Measurements from ENCODE around the gene CST9L.

The CST9L gene

GRCh38 chr20:23546435-23547144, 21.7 kb downstream of the CST9L start:
- DNase-seq (ENCODE audit: low read depth) = no peak

GRCh38 chr20:23544133-23544532, 24.2 kb downstream of the CST9L start:
- DNase-seq (ENCODE audit: low read depth) = no peak

GRCh38 chr20:23542801-23543200, 25.5 kb downstream of the CST9L start:
- no peak for DNase-seq (ENCODE audit: low read depth)

DNA sequence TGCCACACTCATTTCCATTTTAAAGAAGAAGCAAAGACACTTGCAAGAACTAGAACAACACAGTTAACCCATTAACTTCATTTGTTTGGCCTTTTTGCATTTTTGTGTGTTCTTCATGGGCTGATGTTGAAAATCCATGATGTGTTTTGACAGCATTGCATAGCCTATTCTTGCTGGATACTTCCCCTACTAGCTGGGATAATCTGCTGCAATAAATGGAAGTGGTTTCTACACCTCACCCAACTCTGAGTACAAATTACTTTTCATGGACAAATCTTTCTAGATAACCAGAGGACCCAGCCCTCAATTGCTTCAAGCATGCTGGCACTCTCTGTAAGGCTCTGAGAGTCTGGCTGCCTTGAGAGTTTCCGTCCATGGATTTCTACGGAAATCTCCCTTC, 26.5 kb downstream of the CST9L start:
- no peak for DNase-seq (ENCODE audit: low read depth)

DNA sequence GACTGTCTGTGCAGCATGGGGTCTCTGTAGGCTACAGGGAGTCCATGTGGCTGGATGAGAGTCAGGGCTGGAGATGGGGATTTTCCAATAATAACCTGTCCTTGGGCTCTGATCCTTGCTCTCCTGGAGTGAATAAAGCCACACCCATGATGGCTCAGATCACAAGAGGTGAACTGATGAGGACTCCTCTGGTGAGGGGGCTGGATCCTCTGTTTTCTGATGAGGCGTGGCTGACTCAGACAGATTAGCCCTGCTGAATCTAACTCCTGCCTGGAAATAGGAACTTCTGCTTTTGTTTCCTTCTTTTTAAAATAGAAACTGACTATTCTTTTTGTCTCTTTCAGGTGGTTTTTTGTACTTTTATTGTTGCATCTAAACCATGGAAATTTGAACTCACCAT, 27.0 kb downstream of the CST9L start:
- no peak for DNase-seq (ENCODE audit: low read depth)

- DNase-seq (ENCODE audit: low read depth) = no peak
Observed at GRCh38 chr20:23540624-23541023, 27.7 kb downstream of the CST9L start.

GRCh38 chr20:23537030-23537429, 31.3 kb downstream of the CST9L start:
- no peak for DNase-seq (ENCODE audit: low read depth)

GRCh38 chr20:23536328-23536974, 31.8 kb downstream of the CST9L start:
- no peak for DNase-seq (ENCODE audit: low read depth)

DNA sequence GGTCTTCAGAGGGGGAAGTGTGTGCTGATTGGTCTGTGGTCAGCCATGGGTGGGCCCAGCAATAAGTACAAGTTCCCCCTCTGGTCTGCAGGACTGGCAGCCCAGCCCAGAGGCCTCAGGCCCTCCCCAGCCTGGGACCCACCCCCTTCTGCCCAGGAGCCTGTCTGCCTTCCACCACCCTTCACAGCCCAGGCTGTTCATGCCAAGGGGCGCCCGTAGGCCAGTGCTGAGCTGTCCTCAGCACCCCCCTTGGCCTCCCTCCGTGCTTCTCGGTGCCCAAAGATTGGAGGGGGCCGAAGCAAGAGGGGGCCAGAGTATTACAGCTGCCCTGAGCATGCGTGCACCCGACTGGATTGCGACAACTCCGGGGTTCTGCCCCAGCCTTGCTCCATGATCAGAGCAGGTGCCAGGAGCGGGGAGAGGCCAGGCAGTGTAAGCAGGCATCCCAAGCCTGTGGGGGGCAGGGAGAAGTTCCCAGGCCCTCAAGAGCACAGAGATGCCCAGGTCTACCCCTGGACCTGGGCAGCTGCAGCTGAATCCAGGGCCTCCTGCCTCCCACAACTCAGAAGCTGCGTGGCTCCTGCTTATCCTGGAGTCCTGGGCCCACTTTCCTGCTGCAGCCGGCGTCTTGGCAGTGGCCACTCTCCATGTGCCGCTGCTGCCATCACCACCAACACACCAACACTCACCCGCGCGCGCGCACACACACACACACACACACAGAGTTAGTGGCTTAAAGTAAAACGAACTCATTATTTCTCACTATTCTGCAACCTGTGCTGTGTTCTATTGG, 33.3 kb downstream of the CST9L start:
- no peak for DNase-seq (ENCODE audit: low read depth)

GRCh38 chr20:23533161-23533560, 35.1 kb downstream of the CST9L start:
- no peak for DNase-seq (ENCODE audit: low read depth)

DNA sequence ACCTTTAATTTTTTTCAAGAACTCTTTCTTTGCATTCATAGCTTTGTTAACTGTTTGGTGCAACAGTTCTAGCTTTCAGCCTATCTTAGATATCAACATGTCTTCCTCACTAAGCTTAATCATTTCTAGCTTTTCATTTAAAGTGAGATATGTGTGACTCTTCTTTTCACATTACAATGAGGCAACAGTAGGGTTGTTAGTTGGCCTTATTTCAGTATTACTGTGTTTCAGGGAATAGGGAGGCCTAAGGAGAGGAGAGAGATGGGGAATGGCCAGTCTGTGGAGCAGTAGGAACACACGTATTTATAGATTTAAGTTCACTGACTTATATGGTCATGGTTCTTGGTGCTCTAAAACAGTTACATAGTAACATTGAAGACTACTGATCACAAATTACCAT, 35.8 kb downstream of the CST9L start:
- no peak for DNase-seq (ENCODE audit: low read depth)

DNA sequence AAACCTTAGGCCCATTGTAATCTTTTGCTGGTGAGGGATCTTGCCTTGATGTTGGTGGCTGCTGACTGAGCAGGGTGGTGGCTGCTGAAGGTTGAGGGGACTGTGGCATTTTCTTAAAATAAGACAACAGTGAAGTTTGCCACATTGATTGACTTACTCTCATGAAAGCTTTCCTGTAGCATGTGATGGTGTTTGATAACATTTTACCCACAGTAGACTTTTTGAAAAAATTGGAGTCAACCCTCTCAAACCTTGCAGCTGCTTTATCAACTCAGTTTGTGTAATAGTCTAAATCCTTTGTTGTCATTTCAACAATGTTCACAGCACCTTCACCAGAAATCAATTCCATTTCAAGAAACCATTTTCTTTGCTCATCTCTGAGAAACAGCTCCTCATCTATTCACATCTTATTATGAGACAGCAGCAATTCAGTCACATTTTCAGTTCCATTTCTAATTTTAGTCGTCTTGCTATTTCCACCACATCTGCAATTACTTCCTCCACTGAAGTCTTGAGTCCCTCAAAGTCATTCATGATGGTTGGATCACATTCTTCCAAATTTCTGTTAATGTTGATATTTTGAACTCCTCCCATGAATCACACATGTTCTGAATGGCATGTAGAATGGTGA, 37.2 kb downstream of the CST9L start:
- DNase-seq (ENCODE audit: low read depth) = no peak

GRCh38 chr20:23528867-23529431, 39.3 kb downstream of the CST9L start:
- DNase-seq (ENCODE audit: low read depth) = no peak

DNA sequence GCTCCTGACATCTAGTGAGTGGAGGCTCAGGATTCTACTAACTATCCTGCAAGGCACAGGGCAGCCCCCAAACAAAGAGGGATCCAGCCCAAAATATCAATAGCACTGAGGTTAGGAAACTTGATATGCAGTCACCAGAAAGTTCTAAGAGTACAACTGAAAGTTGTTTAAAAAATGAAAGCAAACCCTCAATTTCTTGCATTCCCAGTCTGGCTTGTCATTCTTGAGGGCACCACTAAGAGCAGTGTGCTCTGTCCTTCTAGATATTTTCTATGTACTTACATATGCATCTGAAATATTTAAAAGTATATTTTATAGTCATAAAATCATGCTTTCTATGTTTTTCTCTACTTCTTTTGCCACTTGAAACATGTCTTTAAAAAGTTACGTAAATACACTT, 41.4 kb downstream of the CST9L start:
- DNase-seq (ENCODE audit: low read depth) = no peak

GRCh38 chr20:23524146-23524545, 44.1 kb downstream of the CST9L start:
- DNase-seq (ENCODE audit: low read depth) = no peak

- DNase-seq (ENCODE audit: low read depth) = no peak
Observed at GRCh38 chr20:23520185-23520584, 48.1 kb downstream of the CST9L start.

DNA sequence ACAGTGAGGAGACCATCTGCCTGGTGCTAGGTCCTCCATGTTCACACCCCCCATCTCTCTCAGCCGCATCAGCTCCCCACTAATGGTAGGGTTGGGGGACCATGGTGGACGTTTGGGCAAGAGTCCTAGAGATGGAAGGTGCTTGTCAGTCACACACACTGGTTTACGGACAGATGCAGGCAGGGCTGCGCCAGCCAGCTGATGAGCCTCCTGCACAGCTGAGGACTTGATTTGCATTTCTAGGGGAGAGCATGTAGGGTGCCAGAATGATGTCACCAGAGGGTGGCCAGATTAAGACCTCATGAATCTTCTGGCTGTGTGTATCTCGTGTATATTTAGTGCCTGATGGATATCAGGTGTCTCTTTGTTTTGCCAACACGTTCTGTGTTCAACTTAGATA, 48.7 kb downstream of the CST9L start:
- no peak for DNase-seq (ENCODE audit: low read depth)

DNA sequence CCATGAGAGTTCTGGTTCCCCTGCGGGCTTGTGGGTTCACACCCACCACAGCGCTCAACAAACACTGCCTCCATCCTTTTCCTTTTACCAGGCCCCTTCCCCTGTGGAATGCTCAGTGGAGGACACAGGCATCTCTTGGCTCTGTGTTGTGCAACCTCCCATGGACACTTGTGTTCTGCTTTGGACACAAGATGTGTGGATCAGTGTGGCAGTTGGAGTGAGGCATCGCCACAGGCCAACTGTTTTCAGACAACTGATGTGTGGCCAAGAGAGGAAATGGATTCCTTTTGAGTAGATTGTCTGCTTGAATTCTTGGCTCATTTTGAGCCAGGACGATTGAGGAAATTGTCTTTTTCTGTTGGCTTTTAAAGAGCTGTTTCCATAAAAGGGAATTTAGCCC, 50.6 kb downstream of the CST9L start:
- no peak for DNase-seq (ENCODE audit: low read depth)

DNA sequence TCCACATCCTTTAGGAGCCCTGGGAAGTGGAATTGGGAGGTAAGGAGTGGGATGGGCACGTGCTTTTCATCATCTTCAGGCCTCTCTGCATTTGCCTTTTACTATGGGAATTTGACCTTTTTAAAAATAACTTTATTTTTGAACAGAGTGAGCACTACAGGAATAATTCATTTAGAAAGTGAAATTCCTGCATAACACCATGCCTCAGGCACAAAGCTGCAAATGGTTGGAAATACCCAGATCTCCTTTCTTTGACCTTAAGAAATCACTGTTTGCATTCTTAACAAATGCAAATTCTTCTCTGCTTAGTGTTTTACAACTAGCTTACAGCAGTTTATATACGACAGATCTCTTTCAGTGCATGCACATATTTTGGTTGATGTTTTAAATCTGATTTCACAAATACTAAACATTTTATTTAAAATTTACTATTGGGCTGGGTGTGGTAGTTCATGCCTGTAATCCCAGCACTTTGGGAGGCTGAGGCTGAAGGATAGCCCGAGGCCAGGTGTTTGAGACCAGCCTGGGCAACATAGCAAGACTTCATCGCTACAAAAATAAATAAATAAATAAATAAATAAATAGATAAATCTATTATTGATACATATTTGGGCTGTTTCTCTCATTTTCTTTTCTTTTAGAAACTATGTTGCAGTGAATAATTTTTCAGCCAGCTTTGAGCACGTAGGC, 52.9 kb downstream of the CST9L start:
- no peak for DNase-seq (ENCODE audit: low read depth)

DNA sequence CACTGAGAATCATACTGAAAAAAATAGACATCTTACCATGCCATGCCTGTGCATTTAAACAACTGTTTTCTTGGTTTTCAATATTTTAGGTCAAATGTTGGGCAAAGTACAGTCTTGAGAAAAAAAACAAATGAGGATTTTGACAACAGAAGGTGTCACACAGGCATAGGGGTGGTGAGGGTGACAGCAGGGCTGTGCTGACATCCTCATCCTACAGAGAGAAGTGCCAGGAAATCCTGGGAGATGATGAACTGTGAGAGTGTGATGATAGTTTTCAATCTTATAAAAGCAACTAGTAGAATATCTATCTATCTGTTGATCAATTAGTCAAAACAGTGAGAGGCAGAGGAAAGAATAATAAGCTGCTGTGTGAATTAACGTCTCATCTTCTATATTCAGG, 53.4 kb downstream of the CST9L start:
- DNase-seq (ENCODE audit: low read depth) = no peak

Measured in stimulated activated CD8-positive, alpha-beta memory T cell treated with anti-CD3 and anti-CD28 coated beads, Interleukin-15, amount 100 ng/mL, for 24 hours (primary cell).